B cell (primary cell): ENCODE measurements around the gene ZNF438. TPM values are rescaled to one million over a fixed set of nuclear protein-coding genes. Genes with fewer than 3 reads are reported as not detected.
"Not testable (repeated sequence)": the region's sequence is repeated elsewhere in the genome, so short reads cannot be mapped to it uniquely, and the experiment has no call there.

ENCODE experiments used
- ATAC-seq: fragments of 200-7000 bp; cut with Tn5 transposase; one replicate; pipeline ENCODE4 v1.10.0; 2021; ENCODE audit warnings: low read depth, mild to moderate bottlenecking, moderate number of reproducible peaks, moderate library complexity
- CTCF ChIA-PET: fragments of 350-600 bp; sonication (Branson Sonifier 250); formaldehyde crosslinking; loops from one replicate; lab custom pipeline; 2021; ENCODE audit warnings: antibody characterized with exemption, inconsistent platforms; lab: Charles Lee
- POLR2A ChIA-PET: fragments of 350-600 bp; sonication (Branson Sonifier 250); formaldehyde crosslinking; loops from one replicate; lab custom pipeline; 2021; ENCODE audit warnings: antibody characterized with exemption; lab: Charles Lee
- DNase-seq: peaks from one replicate; pipeline ENCODE4 v3.0.0; 2013
- H2AFZ ChIP-seq: 2 replicates; pipeline ENCODE4 v1.6.1; 2012; ENCODE audit warnings: mild to moderate bottlenecking, low read depth, low read length; ENCODE audit not compliant: insufficient read depth, poor library complexity, severe bottlenecking
- H3K27ac ChIP-seq, 2 donors: 1 replicate in 1 of 2; 2 replicates in 1 of 2; pipeline ENCODE4 v1.5.1; 2012 to 2013; ENCODE audit warnings: low read length in 2 of 2, mild to moderate bottlenecking in 2 of 2, moderate library complexity in 1 of 2
- H3K27me3 ChIP-seq, 4 experiments: fragments of 200-600 bp in 1 of 4; sonication (generic) in 1 of 4; replicated peaks in 1 of 4; 1 replicate in 2 of 4; 2 replicates in 2 of 4; pipeline versions ENCODE4 v1.6.1 to v1.7.0; 2013 to 2016; ENCODE audit warnings: low read length in 3 of 4, mild to moderate bottlenecking in 2 of 4, mixed read lengths in 1 of 4, moderate library complexity in 1 of 4; ENCODE audit not compliant: insufficient read depth in 4 of 4, control insufficient read depth in 3 of 4; ENCODE audit errors: control extremely low read depth in 1 of 4
- H3K36me3 ChIP-seq, 2 experiments: replicated peaks in 1 of 2; 1 replicate in 1 of 2; 2 replicates in 1 of 2; pipeline versions ENCODE4 v1.6.1 to v1.7.1; 2013; ENCODE audit warnings: low read length in 1 of 2; ENCODE audit not compliant: insufficient read depth in 2 of 2, control insufficient read depth in 1 of 2; ENCODE audit errors: control extremely low read depth in 1 of 2, extremely low read depth in 1 of 2
- H3K4me1 ChIP-seq, 2 donors: fragments of 200-600 bp in 1 of 2; sonication (generic) in 1 of 2; 1 replicate in 1 of 2; 2 replicates in 1 of 2; pipeline versions ENCODE4 v1.5.1 to v1.6.1; 2013 to 2017; ENCODE audit warnings: low read length in 2 of 2; ENCODE audit not compliant: control insufficient read depth in 2 of 2, insufficient read depth in 2 of 2
- H3K4me2 ChIP-seq: replicated peaks from 2 replicates; pipeline ENCODE3; 2012; ENCODE audit warnings: mild to moderate bottlenecking, low read depth, low read length; ENCODE audit not compliant: poor library complexity, severe bottlenecking
- H3K4me3 ChIP-seq, 5 experiments: fragments of 200-600 bp in 1 of 5; sonication (generic) in 1 of 5; 1 replicate in 3 of 5; 2 replicates in 2 of 5; pipeline versions ENCODE4 v1.5.1 to v1.7.0; 2011 to 2016; ENCODE audit warnings: low read length in 4 of 5, mild to moderate bottlenecking in 4 of 5, low read depth in 2 of 5, control low read depth in 1 of 5, moderate library complexity in 1 of 5; ENCODE audit not compliant: insufficient read depth in 1 of 5; ENCODE audit errors: control extremely low read depth in 1 of 5, extremely low read depth in 1 of 5
- H3K79me2 ChIP-seq: fragments of 200-600 bp; sonication (generic); one replicate; pipeline ENCODE4 v1.6.0; 2016; ENCODE audit warnings: low read length; ENCODE audit not compliant: control insufficient read depth, insufficient read depth
- H3K9ac ChIP-seq: fragments of 200-600 bp; sonication (generic); 2 replicates; pipeline ENCODE4 v1.6.1; 2017; ENCODE audit warnings: mild to moderate bottlenecking, low read length, moderate library complexity
- H3K9me3 ChIP-seq, 3 donors: one replicate each; pipeline versions ENCODE4 v1.6.1 to v1.7.1; 2013; ENCODE audit warnings: low read length in 2 of 3; ENCODE audit not compliant: control insufficient read depth in 2 of 3, insufficient read depth in 1 of 3; ENCODE audit errors: control extremely low read depth in 1 of 3
- H4K20me1 ChIP-seq: 2 replicates; pipeline ENCODE4 v1.6.0; 2012; ENCODE audit warnings: mild to moderate bottlenecking, low read length; ENCODE audit not compliant: insufficient read depth, control insufficient read depth, poor library complexity, severe bottlenecking
- H3K27ac Mint-ChIP-seq: one replicate; pipeline ENCODE4 v1.8.0; 2021; ENCODE audit warnings: mixed read lengths
- H3K27me3 Mint-ChIP-seq: one replicate; pipeline ENCODE4 v1.8.0; 2021; ENCODE audit warnings: mixed read lengths
- H3K4me1 Mint-ChIP-seq: one replicate; pipeline ENCODE4 v1.8.0; 2021; ENCODE audit warnings: mixed read lengths
- H3K4me3 Mint-ChIP-seq: one replicate; pipeline ENCODE4 v1.8.0; 2021; ENCODE audit warnings: mixed read lengths
- H3K9me3 Mint-ChIP-seq: one replicate; pipeline ENCODE4 v1.8.0; 2022; ENCODE audit warnings: mixed read lengths; ENCODE audit not compliant: insufficient read depth
- CTCF ChIP-seq: fragments of 200-600 bp; IDR thresholded peaks from one replicate; pipeline ENCODE4 v1.8.0; 2022; ENCODE audit warnings: antibody characterized with exemption, mild to moderate bottlenecking
- EZH2 ChIP-seq: IDR thresholded peaks from 2 replicates; pipeline ENCODE4 v1.6.1; 2012; ENCODE audit warnings: borderline replicate concordance, low read depth, mild to moderate bottlenecking, moderate library complexity, low read length; ENCODE audit not compliant: insufficient read depth, poor library complexity, severe bottlenecking
- WGBS: methylation state at CpG from one replicate; pipeline ENCODE4 v1.1.5; 2013; ENCODE audit warnings: missing lambda C conversion rate; ENCODE audit not compliant: insufficient coverage; 5-methylcytosine and 5-hydroxymethylcytosine counted together
- intact Hi-C: fragments of 100-400 bp; cut with micrococcal nuclease; formaldehyde crosslinking; loops from one replicate; pipeline ENCODE4 v1.10.0; 2022
- polyA plus RNA-seq: library from polyadenylated mRNA; depleted of rRNA; stranded (reverse); fragments of >200 nt; gene quantifications from 2 replicates; pipeline ENCODE4 v1.2.3, GENCODE V29; 2012
- total RNA-seq, 2 donors: library from RNA; stranded (reverse); fragments of 120-200 nt in 1 of 2; gene quantifications; 1 replicate in 1 of 2; 2 replicates in 1 of 2; pipeline versions ENCODE4 v1.2.3 to v1.2.4, GENCODE V29; 2013 to 2022

ZNF438 gene
- total and polyA plus RNA-seq, 2 donors (not counting 1 experiment from before 2014, with no cell fraction given) = 2.0 to 3.7 TPM

GRCh38 chr10:30798646-30799185, 232.9 kb downstream of the ZNF438 start:
- no peak for ATAC-seq
- no peak overlapping the region for H3K4me2 ChIP-seq
- no peak overlapping the region for H2AFZ ChIP-seq
- no peak overlapping the region for H3K27ac ChIP-seq
- H3K9ac ChIP-seq = no peak overlapping the region
- ChIA-PET CTCF (no interaction called here), POLR2A (no interaction called here)
- H3K79me2 ChIP-seq = no peaks in the 10 kb centered on the region
- no peaks in the 10 kb centered on the region for H3K36me3 ChIP-seq
- Mint-ChIP-seq H3K4me1 (no peaks in the 10 kb centered on the region), H3K9me3 (no peaks in the 10 kb centered on the region), H3K27ac (no peak overlapping the region), H3K27me3 (peaks cover 3% of the 10 kb centered on the region), H3K4me3 (no peak overlapping the region)
- H3K9me3 ChIP-seq = no peaks in the 10 kb centered on the region
- no peaks in the 10 kb centered on the region for H4K20me1 ChIP-seq
- no peaks in the 10 kb centered on the region for H3K27me3 ChIP-seq
- no peak for TF ChIP-seq EZH2
- no peak for TF ChIP-seq CTCF
- WGBS = 88% methylated on average over 10 of the region's 14 CpGs
- no peak for DNase-seq
- intact Hi-C loops = no loop called here
- H3K4me3 ChIP-seq = no peak overlapping the region
- H3K4me1 ChIP-seq = no peaks in the 10 kb centered on the region

- H3K27ac Mint-ChIP-seq, H2AFZ ChIP-seq, POLR2A ChIA-PET, CTCF ChIA-PET, H3K9me3 ChIP-seq, H3K9me3 Mint-ChIP-seq, H3K27me3 ChIP-seq, H3K27ac ChIP-seq, H3K4me3 Mint-ChIP-seq, H3K79me2 ChIP-seq, intact Hi-C loops, H3K27me3 Mint-ChIP-seq, H4K20me1 ChIP-seq, DNase-seq, ATAC-seq, H3K4me2 ChIP-seq, H3K9ac ChIP-seq, H3K36me3 ChIP-seq, H3K4me3 ChIP-seq: not testable (repeated sequence)
- 88% methylated on average over 1 of the region's 4 CpGs for WGBS
- H3K4me1 Mint-ChIP-seq = peaks cover 12% of the 10 kb centered on the region
- H3K4me1 ChIP-seq = peaks cover 10 to 11% of the 10 kb centered on the region in 2 donors
Observed at GRCh38 chr10:30795024-30795423, 236.6 kb downstream of the ZNF438 start.
